GM06990 (cell line): Measurements from ENCODE around the gene CSTPP1.

Source experiments
- DNase-seq: peaks from one replicate; pipeline ENCODE4 v3.0.0-alpha.2; 2011; ENCODE audit not compliant: insufficient read length; ENCODE audit errors: extremely low read depth
- H3K27me3 ChIP-seq: replicated peaks from 2 replicates; pipeline ENCODE4 v1.6.0; 2011; ENCODE audit warnings: low read length; ENCODE audit not compliant: control insufficient read depth, insufficient read depth
- H3K36me3 ChIP-seq: 2 replicates; pipeline ENCODE4 v1.5.1; 2011; ENCODE audit warnings: low read length; ENCODE audit not compliant: control insufficient read depth, insufficient read depth
- H3K4me3 ChIP-seq: replicated peaks from 2 replicates; pipeline ENCODE4 v1.5.1; 2011; ENCODE audit warnings: low read depth, mild to moderate bottlenecking, control low read depth, low read length
- TF ChIP-seq, protein P1 (sequence below): IDR thresholded peaks from 2 replicates; pipeline ENCODE4 v1.5.1; 2011; ENCODE audit warnings: low read length, control low read depth, mild to moderate bottlenecking, inconsistent platforms; ENCODE audit not compliant: insufficient read depth, poor library complexity, severe bottlenecking

The CSTPP1 gene

DNA sequence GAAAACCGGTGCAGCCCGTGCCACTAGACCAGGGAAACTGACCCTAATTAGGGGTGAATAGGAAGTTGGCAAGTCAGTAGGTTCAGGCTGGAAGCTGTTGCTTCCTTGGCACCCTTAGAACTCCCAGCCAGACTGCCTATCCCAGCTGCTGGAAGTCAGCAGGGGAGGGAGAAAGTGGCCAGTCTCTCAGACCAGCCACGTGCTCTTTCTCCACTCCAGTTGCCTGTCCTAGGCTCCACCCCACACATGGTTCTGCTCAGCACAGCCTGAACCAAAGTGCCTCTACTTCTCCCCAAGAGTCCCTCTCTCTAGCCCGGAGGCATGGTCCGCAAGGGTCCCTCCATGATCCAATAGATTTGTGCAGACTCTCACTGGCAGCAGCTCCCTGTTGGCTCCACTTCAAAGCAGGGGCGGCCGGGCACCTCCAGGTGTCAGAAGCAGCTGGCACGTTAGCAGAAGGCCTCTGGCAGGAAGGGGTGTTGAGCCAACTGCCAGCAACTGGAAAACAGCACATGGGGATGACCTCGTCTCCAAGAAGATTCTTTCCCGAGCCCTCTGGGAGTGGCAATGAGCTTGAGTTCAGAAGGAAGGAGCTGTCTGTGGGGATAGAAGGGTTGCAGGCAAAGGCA is 212.5 kb downstream of the CSTPP1 start:
- H3K4me3 ChIP-seq, result no peak overlapping the region
- DNase-seq, result no peak
- TF ChIP-seq, protein P1, sequence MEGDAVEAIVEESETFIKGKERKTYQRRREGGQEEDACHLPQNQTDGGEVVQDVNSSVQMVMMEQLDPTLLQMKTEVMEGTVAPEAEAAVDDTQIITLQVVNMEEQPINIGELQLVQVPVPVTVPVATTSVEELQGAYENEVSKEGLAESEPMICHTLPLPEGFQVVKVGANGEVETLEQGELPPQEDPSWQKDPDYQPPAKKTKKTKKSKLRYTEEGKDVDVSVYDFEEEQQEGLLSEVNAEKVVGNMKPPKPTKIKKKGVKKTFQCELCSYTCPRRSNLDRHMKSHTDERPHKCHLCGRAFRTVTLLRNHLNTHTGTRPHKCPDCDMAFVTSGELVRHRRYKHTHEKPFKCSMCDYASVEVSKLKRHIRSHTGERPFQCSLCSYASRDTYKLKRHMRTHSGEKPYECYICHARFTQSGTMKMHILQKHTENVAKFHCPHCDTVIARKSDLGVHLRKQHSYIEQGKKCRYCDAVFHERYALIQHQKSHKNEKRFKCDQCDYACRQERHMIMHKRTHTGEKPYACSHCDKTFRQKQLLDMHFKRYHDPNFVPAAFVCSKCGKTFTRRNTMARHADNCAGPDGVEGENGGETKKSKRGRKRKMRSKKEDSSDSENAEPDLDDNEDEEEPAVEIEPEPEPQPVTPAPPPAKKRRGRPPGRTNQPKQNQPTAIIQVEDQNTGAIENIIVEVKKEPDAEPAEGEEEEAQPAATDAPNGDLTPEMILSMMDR, result no peak
- H3K36me3 ChIP-seq, result no peaks in the 10 kb centered on the region; the same call in none of the 2 replicates
- H3K27me3 ChIP-seq, result no peaks in the 10 kb centered on the region

GRCh38 chr11:47149782-47150181 is 213.2 kb downstream of the CSTPP1 start:
- DNase-seq, result no peak
- no peaks in the 10 kb centered on the region for H3K27me3 ChIP-seq
- H3K36me3 ChIP-seq, result no peaks in the 10 kb centered on the region; the same call in none of the 2 replicates
- TF ChIP-seq, protein P1, result no peak
- H3K4me3 ChIP-seq, result no peak overlapping the region

DNA sequence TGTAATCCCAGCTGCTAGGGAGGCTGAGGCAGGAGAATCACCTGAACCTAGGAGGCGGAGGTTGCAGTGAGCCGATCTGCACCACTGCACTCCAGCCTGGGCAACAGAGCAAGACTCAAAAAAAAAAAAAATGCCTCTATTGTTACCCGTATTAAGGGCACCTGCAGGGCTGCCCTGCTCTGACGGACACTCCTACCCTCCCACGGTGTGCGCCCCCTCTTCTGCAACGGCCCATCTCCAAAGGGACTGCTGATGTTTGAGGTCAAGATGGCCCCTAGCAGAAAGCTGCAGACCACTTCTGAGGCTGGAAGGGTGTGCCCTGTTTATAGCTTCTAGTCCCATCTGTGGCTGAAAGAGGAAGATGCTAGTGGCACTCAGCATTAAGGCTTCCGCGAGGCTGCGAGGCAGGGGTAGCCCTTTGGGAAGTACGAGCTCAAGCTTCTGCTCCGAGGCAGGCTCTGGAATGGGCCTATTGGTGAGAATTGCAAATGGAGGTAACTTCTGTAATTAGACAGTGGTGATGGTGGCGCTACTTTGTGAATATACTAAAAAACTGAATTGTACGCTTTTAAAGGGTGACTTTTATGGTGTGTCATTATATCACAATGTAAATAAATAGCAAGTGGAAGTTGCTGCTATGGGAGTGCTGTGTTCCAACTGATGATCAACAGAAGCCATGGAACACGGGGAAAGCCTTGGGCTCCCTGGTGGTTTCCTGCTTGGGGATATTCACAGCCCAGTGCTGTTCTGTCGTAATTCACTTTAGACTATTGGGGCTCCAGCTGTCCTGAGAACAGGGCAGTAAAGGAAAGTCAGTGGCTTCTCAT is 215.8 kb downstream of the CSTPP1 start:
- H3K27me3 ChIP-seq, result no peaks in the 10 kb centered on the region
- TF ChIP-seq, protein P1, result no peak
- peaks cover 1% of the 10 kb centered on the region for H3K36me3 ChIP-seq
- DNase-seq, result no peak
- H3K4me3 ChIP-seq, result no peak overlapping the region

- DNase-seq, result peak; percentile 45
- H3K4me3 ChIP-seq, result no peak overlapping the region
- peaks cover 1% of the 10 kb centered on the region for H3K36me3 ChIP-seq
- no peaks in the 10 kb centered on the region for H3K27me3 ChIP-seq
- TF ChIP-seq, protein P1, result peak; percentile 99
Measured at GRCh38 chr11:47152953-47153950, 216.7 kb downstream of the CSTPP1 start.
